IMR-90 (cell line): ENCODE measurements around the gene LRRC31. TPM values are rescaled to one million over a fixed set of nuclear protein-coding genes. Genes with fewer than 3 reads are reported as not detected.

ENCODE experiments used
- ATAC-seq: fragments of 200-7000 bp; cut with Tn5 transposase; 2 replicates; pipeline ENCODE4 v1.9.1; 2020; ENCODE audit warnings: low read depth, mild to moderate bottlenecking, moderate library complexity
- BruUV-seq: library from RNA; stranded (reverse); fragments of 400-500 nt; replicated peaks from 2 replicates; lab custom pipeline; 2021; lab: Mats Ljungman, UMichigan
- CTCF ChIA-PET: fragments of 300-600 bp; formaldehyde crosslinking; extraction: SDS; loops from one replicate; lab custom pipeline; 2021; ENCODE audit warnings: antibody characterized with exemption; lab: Yijun Ruan, JAX
- POLR2A ChIA-PET: fragments of 300-600 bp; sonication (Branson Sonifier 250); formaldehyde crosslinking; loops from one replicate; lab custom pipeline; 2022; ENCODE audit warnings: antibody characterized with exemption; ENCODE audit not compliant: unreplicated experiment; lab: Charles Lee
- DNase-seq: peaks from one replicate; pipeline ENCODE4 v3.0.0; 2013
- H2AFZ ChIP-seq: replicated peaks from 2 replicates; pipeline ENCODE3; 2013; ENCODE audit warnings: low read length, mild to moderate bottlenecking; ENCODE audit not compliant: poor library complexity
- H2AK5ac ChIP-seq: 2 replicates; pipeline ENCODE4 v1.6.1; 2013; ENCODE audit warnings: low read depth, low read length, inconsistent platforms
- H2AK9ac ChIP-seq: replicated peaks from 2 replicates; pipeline ENCODE3; 2013; ENCODE audit warnings: mild to moderate bottlenecking, low read depth, low read length, moderate library complexity; ENCODE audit not compliant: poor library complexity
- H2BK120ac ChIP-seq: 2 replicates; pipeline ENCODE4 v1.6.1; 2013; ENCODE audit warnings: low read depth, low read length, inconsistent platforms
- H2BK15ac ChIP-seq: 3 replicates; pipeline ENCODE4 v1.6.1; 2013; ENCODE audit warnings: low read depth, low read length, inconsistent platforms
- H2BK20ac ChIP-seq: 2 replicates; pipeline ENCODE4 v1.6.1; 2013; ENCODE audit warnings: low read depth, mild to moderate bottlenecking, inconsistent platforms, low read length, moderate library complexity
- H2BK5ac ChIP-seq: 2 replicates; pipeline ENCODE4 v1.6.1; 2013; ENCODE audit warnings: mild to moderate bottlenecking, low read depth, low read length, inconsistent platforms; ENCODE audit not compliant: poor library complexity, severe bottlenecking
- H3K14ac ChIP-seq: replicated peaks from 2 replicates; pipeline ENCODE4 v1.6.1; 2013; ENCODE audit warnings: low read depth, low read length, inconsistent platforms
- H3K18ac ChIP-seq: 2 replicates; pipeline ENCODE4 v1.6.1; 2013; ENCODE audit warnings: low read depth, low read length, control low read depth
- H3K23ac ChIP-seq: 2 replicates; pipeline ENCODE4 v1.6.1; 2013; ENCODE audit warnings: low read depth, low read length, inconsistent platforms
- H3K27ac ChIP-seq: 2 replicates; pipeline ENCODE4 v1.5.1; 2013; ENCODE audit warnings: mild to moderate bottlenecking, control low read depth, low read length; ENCODE audit not compliant: insufficient read depth
- H3K27me3 ChIP-seq: 2 replicates; pipeline ENCODE4 v1.6.1; 2013; ENCODE audit warnings: low read length; ENCODE audit not compliant: control insufficient read depth, insufficient read depth
- H3K36me3 ChIP-seq: 2 replicates; pipeline ENCODE4 v1.6.1; 2013; ENCODE audit warnings: low read length, mixed read lengths; ENCODE audit not compliant: control insufficient read depth, insufficient read depth
- H3K4ac ChIP-seq: 2 replicates; pipeline ENCODE4 v1.6.1; 2013; ENCODE audit warnings: low read depth, low read length, inconsistent platforms
- H3K4me1 ChIP-seq: 2 replicates; pipeline ENCODE4 v1.6.1; 2013; ENCODE audit warnings: low read length, mixed read lengths; ENCODE audit not compliant: control insufficient read depth, insufficient read depth
- H3K4me2 ChIP-seq: 2 replicates; pipeline ENCODE4 v1.6.1; 2013; ENCODE audit warnings: low read depth, mild to moderate bottlenecking, control low read depth, low read length, moderate library complexity
- H3K4me3 ChIP-seq: 2 replicates; pipeline ENCODE4 v1.5.1; 2013; ENCODE audit warnings: low read depth, mild to moderate bottlenecking, control low read depth, low read length, moderate library complexity; ENCODE audit not compliant: insufficient read depth
- H3K56ac ChIP-seq: 2 replicates; pipeline ENCODE4 v1.6.1; 2013; ENCODE audit warnings: low read length, inconsistent platforms; ENCODE audit not compliant: insufficient read depth; ENCODE audit errors: extremely low read depth
- H3K79me1 ChIP-seq, 2 experiments: 2 replicates each; pipeline ENCODE4 v1.6.1; 2013; ENCODE audit warnings: low read length in 2 of 2, inconsistent platforms in 1 of 2, low read depth in 1 of 2
- H3K9ac ChIP-seq: 2 replicates; pipeline ENCODE4 v1.6.1; 2013; ENCODE audit warnings: low read depth, low read length, control low read depth
- H3K9me1 ChIP-seq: 2 replicates; pipeline ENCODE4 v1.6.1; 2013; ENCODE audit warnings: low read length, inconsistent platforms; ENCODE audit not compliant: insufficient read depth
- H3K9me3 ChIP-seq: 2 replicates; pipeline ENCODE4 v1.6.1; 2013; ENCODE audit warnings: low read length; ENCODE audit not compliant: control insufficient read depth, insufficient read depth
- H4K20me1 ChIP-seq: 2 replicates; pipeline ENCODE4 v1.6.1; 2013; ENCODE audit warnings: low read length, inconsistent platforms; ENCODE audit not compliant: insufficient read depth
- H4K5ac ChIP-seq: 2 replicates; pipeline ENCODE4 v1.6.1; 2013; ENCODE audit warnings: mild to moderate bottlenecking, low read depth, low read length, control low read depth
- H4K8ac ChIP-seq, 2 experiments: 2 replicates each; pipeline ENCODE4 v1.6.1; 2013; ENCODE audit warnings: low read depth in 2 of 2, low read length in 2 of 2, control low read depth in 1 of 2, inconsistent platforms in 1 of 2
- H4K91ac ChIP-seq: 2 replicates; pipeline ENCODE4 v1.6.1; 2013; ENCODE audit warnings: low read depth, low read length, inconsistent platforms; ENCODE audit not compliant: insufficient read depth
- CEBPB ChIP-seq: IDR thresholded peaks from 2 replicates; pipeline ENCODE4 v1.6.1; 2012; ENCODE audit warnings: low read depth, low read length, improper control_type of control experiment
- CHD1 ChIP-seq: IDR thresholded peaks from 2 replicates; pipeline ENCODE4 v1.6.1; 2012; ENCODE audit warnings: low read depth, low read length, improper control_type of control experiment
- CTCF ChIP-seq: conservative IDR thresholded peaks from 2 replicates; pipeline ENCODE4 v1.5.1; 2012; ENCODE audit warnings: mild to moderate bottlenecking, low read depth, low read length, improper control_type of control experiment
- MXI1 ChIP-seq: IDR thresholded peaks from 2 replicates; pipeline ENCODE4 v1.6.1; 2012; ENCODE audit warnings: low read depth, mild to moderate bottlenecking, low read length, moderate library complexity, borderline replicate concordance
- RAD21 ChIP-seq: IDR thresholded peaks from 2 replicates; pipeline ENCODE4 v1.6.1; 2012; ENCODE audit warnings: low read length, improper control_type of control experiment
- WGBS, 2 experiments: methylation state at CpG; one replicate each; pipeline versions ENCODE4 v1.1.5 to v1.1.7; 2013; ENCODE audit warnings: missing lambda C conversion rate in 2 of 2; ENCODE audit not compliant: insufficient read length in 1 of 2; ENCODE audit errors: extremely low coverage in 2 of 2; 5-methylcytosine and 5-hydroxymethylcytosine counted together
- dilution Hi-C: fragments of 300-500 bp; cut with HindIII; formaldehyde crosslinking; loops from one replicate; pipeline ENCODE4 v1.14.3; 2018; ENCODE audit warnings: low sequenced_read_pairs; ENCODE audit not compliant: unreplicated experiment
- in situ Hi-C: fragments of 300-500 bp; cut with MboI; formaldehyde crosslinking; loops from 3 replicates; pipeline ENCODE4 v1.14.3; 2019; ENCODE audit warnings: low sequenced_read_pairs, inconsistent platforms, mixed read lengths
- intact Hi-C: fragments of 100-400 bp; cut with micrococcal nuclease; formaldehyde crosslinking; loops from 2 replicates; pipeline ENCODE4 v1.10.0; 2022
- polyA plus RNA-seq, 3 experiments: library from polyadenylated mRNA; depleted of rRNA; stranded (reverse); fragments of >200 nt; gene quantifications; 2 replicates each; pipeline ENCODE4 v1.2.3, GENCODE V29; 2012; ENCODE audit warnings: low replicate concordance in 1 of 3
- total RNA-seq: library from RNA; depleted of rRNA; stranded (reverse); fragments of >200 nt; gene quantifications from 2 replicates; pipeline ENCODE4 v1.2.3, GENCODE V29; 2012

The LRRC31 gene
- total and polyA plus RNA-seq, 2 of the 4 experiments (the other 2 are of a cell fraction): not detected

- POLR2A ChIA-PET: no interaction called here
- no peak overlapping the region for H3K4me2 ChIP-seq
- peak overlapping the region in 1 of 2 experiments; percentile 33; a peak in 3 of 4 replicates for H4K8ac ChIP-seq
- H3K27me3 ChIP-seq: no peaks in the 10 kb centered on the region; the same call in 1 of the 2 replicates
- peaks cover 5% of the 10 kb centered on the region for H3K4me1 ChIP-seq
- peak; percentile 50 for DNase-seq
- dilution Hi-C loops (no loop called here), intact Hi-C loops (no loop called here), in situ Hi-C loops (no loop called here)
- peak overlapping the region; percentile 40 for H2BK5ac ChIP-seq
- peak overlapping the region; percentile 50; the same call in 1 of the 2 replicates for H3K9ac ChIP-seq
- H4K20me1 ChIP-seq: no peaks in the 10 kb centered on the region
- H3K23ac ChIP-seq: no peak overlapping the region
- H3K36me3 ChIP-seq: no peaks in the 10 kb centered on the region
- no peak overlapping the region for H4K5ac ChIP-seq
- H2BK15ac ChIP-seq: no peak overlapping the region
- peak overlapping the region; percentile 59 for H2AFZ ChIP-seq
- H3K9me1 ChIP-seq: 0 out of 2 replicates have a peak, but pooled peaks cover 4% of the 10 kb centered on the region
- peak overlapping the region; percentile 47 for H2BK120ac ChIP-seq
- H2AK5ac ChIP-seq: no peak overlapping the region
- H3K14ac ChIP-seq: 0 out of 2 replicates have a peak overlapping the region, but pooled peaks have one; percentile 23
- peak overlapping the region; percentile 37; the same call in 1 of the 2 replicates for H3K27ac ChIP-seq
- TF ChIP-seq RAD21 (no peak), CTCF (no peak), CEBPB (no peak), CHD1 (no peak), MXI1 (no peak)
- H3K4me3 ChIP-seq: no peak overlapping the region
- H3K9me3 ChIP-seq: no peaks in the 10 kb centered on the region
- ATAC-seq: peak; percentile 84
- WGBS, 2 experiments: 47% methylated on average over 4 of the region's 5 CpGs; no CpG with 5 or more reads in 1 of the 2 experiments
- CTCF ChIA-PET: interaction anchor here (0.6 kb wide), 1 partner anchor 1695 kb away, joined by 6 read pairs; no protein-coding TSS in a partner anchor
- 0 out of 2 replicates have a peak overlapping the region, but pooled peaks have one; percentile 36 for H2BK20ac ChIP-seq
- no peaks in the 10 kb centered on the region for H3K79me1 ChIP-seq
- no TSS peak for BruUV-seq
- peak overlapping the region; percentile 24; the same call in 1 of the 2 replicates for H3K4ac ChIP-seq
- no peak overlapping the region for H2AK9ac ChIP-seq
- no peak overlapping the region for H3K56ac ChIP-seq
- H4K91ac ChIP-seq: peak overlapping the region; percentile 43; the same call in 1 of the 2 replicates
- peak overlapping the region; percentile 51; the same call in 1 of the 2 replicates for H3K18ac ChIP-seq
Measured at GRCh38 chr3:169836078-169836941, 33.4 kb downstream of the LRRC31 start.
